HL-60 (cell line): ENCODE results near the gene MAP3K13.

Experiments
- SPI1 ChIP-seq: IDR thresholded peaks from 2 replicates; pipeline ENCODE4 v1.6.1; 2012; ENCODE audit warnings: low read depth, mild to moderate bottlenecking, borderline replicate concordance
- TF ChIP-seq, protein P1 (sequence below): IDR thresholded peaks from one replicate; pipeline ENCODE4 v1.5.1; 2011; ENCODE audit warnings: low read length, control low read depth, inconsistent platforms; ENCODE audit not compliant: insufficient read depth

DNA sequence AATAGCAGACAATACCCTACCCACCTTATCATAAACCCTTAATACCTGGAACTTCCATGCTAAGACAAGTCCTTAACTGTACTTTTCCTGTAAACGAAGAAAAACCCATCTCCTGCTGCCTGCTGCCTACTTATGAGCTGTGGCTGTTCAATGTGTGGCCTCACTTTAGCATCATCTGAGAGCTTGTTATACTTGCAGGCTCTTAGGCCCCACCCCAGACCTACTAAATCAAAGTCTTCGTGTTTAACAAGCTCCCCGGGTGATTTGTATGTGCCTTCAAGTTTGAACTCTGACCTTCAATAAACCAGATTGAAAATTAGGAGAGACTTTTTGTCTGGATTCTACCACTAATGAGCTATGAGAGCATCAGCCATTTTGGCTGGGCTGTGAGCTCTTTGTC is 106.6 kb downstream of the MAP3K13 start:
- TF ChIP-seq, protein P1, sequence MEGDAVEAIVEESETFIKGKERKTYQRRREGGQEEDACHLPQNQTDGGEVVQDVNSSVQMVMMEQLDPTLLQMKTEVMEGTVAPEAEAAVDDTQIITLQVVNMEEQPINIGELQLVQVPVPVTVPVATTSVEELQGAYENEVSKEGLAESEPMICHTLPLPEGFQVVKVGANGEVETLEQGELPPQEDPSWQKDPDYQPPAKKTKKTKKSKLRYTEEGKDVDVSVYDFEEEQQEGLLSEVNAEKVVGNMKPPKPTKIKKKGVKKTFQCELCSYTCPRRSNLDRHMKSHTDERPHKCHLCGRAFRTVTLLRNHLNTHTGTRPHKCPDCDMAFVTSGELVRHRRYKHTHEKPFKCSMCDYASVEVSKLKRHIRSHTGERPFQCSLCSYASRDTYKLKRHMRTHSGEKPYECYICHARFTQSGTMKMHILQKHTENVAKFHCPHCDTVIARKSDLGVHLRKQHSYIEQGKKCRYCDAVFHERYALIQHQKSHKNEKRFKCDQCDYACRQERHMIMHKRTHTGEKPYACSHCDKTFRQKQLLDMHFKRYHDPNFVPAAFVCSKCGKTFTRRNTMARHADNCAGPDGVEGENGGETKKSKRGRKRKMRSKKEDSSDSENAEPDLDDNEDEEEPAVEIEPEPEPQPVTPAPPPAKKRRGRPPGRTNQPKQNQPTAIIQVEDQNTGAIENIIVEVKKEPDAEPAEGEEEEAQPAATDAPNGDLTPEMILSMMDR, result no peak
- no peak for TF ChIP-seq SPI1
